ENCODE measurements around the gene C1orf50.

Gene C1orf50

GRCh38 chr1:42735056-42735455, 32.0 kb upstream of the C1orf50 start:
- no peaks in the 10 kb centered on the region for H3K79me1 ChIP-seq (replicated peaks; ENCODE audit: low read length, poor library complexity, severe bottlenecking)

GRCh38 chr1:42735477-42736105, 31.5 kb upstream of the C1orf50 start:
- Histone ChIP-seq H2AK5ac (ENCODE audit: low read length, severe bottlenecking) (no peak overlapping the region), H3K9me3 (ENCODE audit: control insufficient read depth, low read length) (no peaks in the 10 kb centered on the region), H3K4ac (ENCODE audit: low read depth in 1 of 2, low read length in 2 of 2) (no peak overlapping the region), H2BK5ac (ENCODE audit: low read depth, low read length, poor library complexity, severe bottlenecking) (no peak overlapping the region), H3K9ac (ENCODE audit: low read length) (no peak overlapping the region), H4K91ac (ENCODE audit: low read length) (no peak overlapping the region), H2BK120ac (ENCODE audit: low read depth, low read length) (no peak overlapping the region), H3K27me3 (ENCODE audit: control insufficient read depth in 1 of 2, insufficient read depth in 1 of 2, low read length in 2 of 2) (no peaks in the 10 kb centered on the region), H3K18ac (ENCODE audit: low read depth in 1 of 2, low read length in 2 of 2) (no peak overlapping the region), H3K14ac (ENCODE audit: low read length in 2 of 2) (no peak overlapping the region), H3K4me3 (ENCODE audit: insufficient read depth in 1 of 2, low read depth in 1 of 2, low read length in 2 of 2) (no peak overlapping the region), H3K36me3 (ENCODE audit: control insufficient read depth in 1 of 2, insufficient read depth in 2 of 2, low read depth in 1 of 2, low read length in 2 of 2) (no peaks in the 10 kb centered on the region), H3K79me1 (replicated peaks; ENCODE audit: low read length, poor library complexity, severe bottlenecking) (no peaks in the 10 kb centered on the region), H3K4me2 (ENCODE audit: low read length, poor library complexity, severe bottlenecking) (no peak overlapping the region), H2BK15ac (ENCODE audit: low read depth, poor library complexity, severe bottlenecking) (no peak overlapping the region), H2AFZ (ENCODE audit: low read depth, low read length) (no peak overlapping the region), H3K23ac (ENCODE audit: low read length in 2 of 2) (no peak overlapping the region), H2BK12ac (ENCODE audit: low read length in 2 of 2) (no peak overlapping the region), H4K8ac (ENCODE audit: low read length) (no peak overlapping the region), H3K4me1 (ENCODE audit: control insufficient read depth, insufficient read depth, low read depth, low read length) (peaks cover 3% of the 10 kb centered on the region), H3K27ac (ENCODE audit: low read length, poor library complexity, severe bottlenecking) (no peak overlapping the region)
- no peak for DNase-seq
- WGBS: 83% methylated on average over 10 of the region's 14 CpGs

More at GRCh38 chr1:42735056-42735455, 32.0 kb upstream of the C1orf50 start:
- H2BK5ac ChIP-seq (ENCODE audit: low read depth, low read length, poor library complexity, severe bottlenecking): no peak overlapping the region
- no peak overlapping the region for H2BK15ac ChIP-seq (ENCODE audit: low read depth, poor library complexity, severe bottlenecking)
- no peak overlapping the region for H2AK5ac ChIP-seq (ENCODE audit: low read length, severe bottlenecking)
- H4K91ac ChIP-seq (ENCODE audit: low read length): no peak overlapping the region
- no peak overlapping the region for H3K18ac ChIP-seq (ENCODE audit: low read depth in 1 of 2, low read length in 2 of 2)
- no peak overlapping the region for H3K27ac ChIP-seq (ENCODE audit: low read length, poor library complexity, severe bottlenecking)
- no peak overlapping the region for H3K9ac ChIP-seq (ENCODE audit: low read length)
- no peak overlapping the region for H3K14ac ChIP-seq (ENCODE audit: low read length in 2 of 2)
- no peaks in the 10 kb centered on the region for H3K9me3 ChIP-seq (ENCODE audit: control insufficient read depth, low read length)
- H3K23ac ChIP-seq (ENCODE audit: low read length in 2 of 2): no peak overlapping the region
- no peak overlapping the region for H2BK120ac ChIP-seq (ENCODE audit: low read depth, low read length)
- no peak for DNase-seq
- no peaks in the 10 kb centered on the region for H3K27me3 ChIP-seq (ENCODE audit: control insufficient read depth in 1 of 2, insufficient read depth in 1 of 2, low read length in 2 of 2)
- H3K4me2 ChIP-seq (ENCODE audit: low read length, poor library complexity, severe bottlenecking): no peak overlapping the region
- H3K4me1 ChIP-seq (ENCODE audit: control insufficient read depth, insufficient read depth, low read depth, low read length): peaks cover 3% of the 10 kb centered on the region
- WGBS: 91% methylated on average over 11 of the region's 11 CpGs
- H4K8ac ChIP-seq (ENCODE audit: low read length): no peak overlapping the region
- no peak overlapping the region for H3K4ac ChIP-seq (ENCODE audit: low read depth in 1 of 2, low read length in 2 of 2)
- no peak overlapping the region for H3K4me3 ChIP-seq (ENCODE audit: insufficient read depth in 1 of 2, low read depth in 1 of 2, low read length in 2 of 2)
- no peak overlapping the region for H2BK12ac ChIP-seq (ENCODE audit: low read length in 2 of 2)
- no peak overlapping the region for H2AFZ ChIP-seq (ENCODE audit: low read depth, low read length)
- no peaks in the 10 kb centered on the region for H3K36me3 ChIP-seq (ENCODE audit: control insufficient read depth in 1 of 2, insufficient read depth in 2 of 2, low read depth in 1 of 2, low read length in 2 of 2)

- H4K91ac ChIP-seq (ENCODE audit: low read length): no peak overlapping the region
- H3K9me3 ChIP-seq (ENCODE audit: control insufficient read depth, low read length): no peaks in the 10 kb centered on the region
- H2BK120ac ChIP-seq (ENCODE audit: low read depth, low read length): no peak overlapping the region
- no peak overlapping the region for H3K27ac ChIP-seq (ENCODE audit: low read length, poor library complexity, severe bottlenecking)
- no peak overlapping the region for H3K14ac ChIP-seq (ENCODE audit: low read length in 2 of 2)
- no peak overlapping the region for H3K4ac ChIP-seq (ENCODE audit: low read depth in 1 of 2, low read length in 2 of 2)
- peaks cover 3% of the 10 kb centered on the region for H3K4me1 ChIP-seq (ENCODE audit: control insufficient read depth, insufficient read depth, low read depth, low read length)
- no peak overlapping the region for H2AFZ ChIP-seq (ENCODE audit: low read depth, low read length)
- no peaks in the 10 kb centered on the region for H3K27me3 ChIP-seq (ENCODE audit: control insufficient read depth in 1 of 2, insufficient read depth in 1 of 2, low read length in 2 of 2)
- H3K79me1 ChIP-seq (replicated peaks; ENCODE audit: low read length, poor library complexity, severe bottlenecking): no peaks in the 10 kb centered on the region
- no peak overlapping the region for H2BK12ac ChIP-seq (ENCODE audit: low read length in 2 of 2)
- no peak overlapping the region for H3K23ac ChIP-seq (ENCODE audit: low read length in 2 of 2)
- no peak overlapping the region for H4K8ac ChIP-seq (ENCODE audit: low read length)
- H2BK5ac ChIP-seq (ENCODE audit: low read depth, low read length, poor library complexity, severe bottlenecking): no peak overlapping the region
- no peak overlapping the region for H3K4me2 ChIP-seq (ENCODE audit: low read length, poor library complexity, severe bottlenecking)
- 69% methylated on average over 4 of the region's 4 CpGs for WGBS
- H3K4me3 ChIP-seq (ENCODE audit: insufficient read depth in 1 of 2, low read depth in 1 of 2, low read length in 2 of 2): no peak overlapping the region
- no peak overlapping the region for H3K9ac ChIP-seq (ENCODE audit: low read length)
- H2AK5ac ChIP-seq (ENCODE audit: low read length, severe bottlenecking): no peak overlapping the region
- DNase-seq: peak; percentile 28
- H2BK15ac ChIP-seq (ENCODE audit: low read depth, poor library complexity, severe bottlenecking): no peak overlapping the region
- no peak overlapping the region for H3K18ac ChIP-seq (ENCODE audit: low read depth in 1 of 2, low read length in 2 of 2)
- H3K36me3 ChIP-seq (ENCODE audit: control insufficient read depth in 1 of 2, insufficient read depth in 2 of 2, low read depth in 1 of 2, low read length in 2 of 2): no peaks in the 10 kb centered on the region
Measured at GRCh38 chr1:42736152-42736551, 30.9 kb upstream of the C1orf50 start.

GRCh38 chr1:42736571-42737200, 30.4 kb upstream of the C1orf50 start:
- Histone ChIP-seq H3K18ac (ENCODE audit: low read depth in 1 of 2, low read length in 2 of 2) (no peak overlapping the region), H3K9ac (ENCODE audit: low read length) (no peak overlapping the region)
- 93% methylated on average over 7 of the region's 8 CpGs for WGBS

More at GRCh38 chr1:42736571-42737200, 30.4 kb upstream of the C1orf50 start:
- H3K9me3 ChIP-seq (ENCODE audit: control insufficient read depth, low read length): no peaks in the 10 kb centered on the region
- H3K79me1 ChIP-seq (replicated peaks; ENCODE audit: low read length, poor library complexity, severe bottlenecking): no peaks in the 10 kb centered on the region
- H3K36me3 ChIP-seq (ENCODE audit: control insufficient read depth in 1 of 2, insufficient read depth in 2 of 2, low read depth in 1 of 2, low read length in 2 of 2): no peaks in the 10 kb centered on the region
- H2BK15ac ChIP-seq (ENCODE audit: low read depth, poor library complexity, severe bottlenecking): no peak overlapping the region
- H2BK5ac ChIP-seq (ENCODE audit: low read depth, low read length, poor library complexity, severe bottlenecking): no peak overlapping the region
- no peak overlapping the region for H3K4me2 ChIP-seq (ENCODE audit: low read length, poor library complexity, severe bottlenecking)
- H4K8ac ChIP-seq (ENCODE audit: low read length): no peak overlapping the region
- no peak for DNase-seq
- H3K27ac ChIP-seq (ENCODE audit: low read length, poor library complexity, severe bottlenecking): no peak overlapping the region
- no peak overlapping the region for H3K4me3 ChIP-seq (ENCODE audit: insufficient read depth in 1 of 2, low read depth in 1 of 2, low read length in 2 of 2)
- H3K4ac ChIP-seq (ENCODE audit: low read depth in 1 of 2, low read length in 2 of 2): no peak overlapping the region
- H2BK120ac ChIP-seq (ENCODE audit: low read depth, low read length): no peak overlapping the region
- no peak overlapping the region for H3K23ac ChIP-seq (ENCODE audit: low read length in 2 of 2)
- H3K27me3 ChIP-seq (ENCODE audit: control insufficient read depth in 1 of 2, insufficient read depth in 1 of 2, low read length in 2 of 2): no peaks in the 10 kb centered on the region
- H4K91ac ChIP-seq (ENCODE audit: low read length): no peak overlapping the region
- no peak overlapping the region for H3K14ac ChIP-seq (ENCODE audit: low read length in 2 of 2)
- peaks cover 3% of the 10 kb centered on the region for H3K4me1 ChIP-seq (ENCODE audit: control insufficient read depth, insufficient read depth, low read depth, low read length)
- no peak overlapping the region for H2BK12ac ChIP-seq (ENCODE audit: low read length in 2 of 2)
- H2AFZ ChIP-seq (ENCODE audit: low read depth, low read length): no peak overlapping the region
- no peak overlapping the region for H2AK5ac ChIP-seq (ENCODE audit: low read length, severe bottlenecking)
